ENCODE results near the gene TAOK3. TPM values are rescaled to one million over a fixed set of nuclear protein-coding genes. Genes with fewer than 3 reads are reported as not detected.
A peak's percentile ranks its signal among the peaks of the same experiment; 100 is the strongest.

The TAOK3 gene
- total and polyA plus RNA-seq, 2 of the 4 experiments (the other 2 are of a cell fraction), result 26.3 to 54.5 TPM

DNA sequence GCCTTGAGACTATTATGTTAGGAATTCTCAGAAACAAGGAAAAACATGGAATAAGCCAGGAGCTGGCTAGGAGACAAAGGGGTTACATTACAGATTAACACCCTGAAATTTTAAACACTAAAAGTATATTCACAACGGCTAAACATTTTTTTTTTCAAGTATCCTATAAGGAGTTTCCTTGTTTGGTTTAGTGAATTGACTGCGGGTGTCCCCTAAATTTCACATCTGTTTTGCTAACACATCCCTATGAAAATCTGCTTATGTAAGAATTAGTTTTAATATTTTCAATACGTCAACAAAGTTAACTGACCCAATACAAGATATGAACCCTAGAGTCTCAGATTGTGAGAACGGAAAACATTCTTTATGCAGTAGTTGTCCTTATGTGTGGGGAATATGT lies 19.0 kb downstream of the TAOK3 start:
- dilution Hi-C loops (cut with HindIII; ENCODE audit: low sequenced_read_pairs, unreplicated experiment), result no loop called here
- no peaks in the 10 kb centered on the region for H3K9me1 ChIP-seq (ENCODE audit: insufficient read depth, low read length)
- H3K4me1 ChIP-seq (ENCODE audit: control insufficient read depth, insufficient read depth, low read length), result peaks cover 6% of the 10 kb centered on the region
- CTCF ChIA-PET, result interaction anchor here (2.5 kb wide), 1 partner anchor 23 kb away, joined by 10 read pairs; the partner anchor contains the start of gene SUDS3
- DNase-seq, result no peak
- intact Hi-C loops (cut with micrococcal nuclease), result no loop called here
- H3K18ac ChIP-seq (ENCODE audit: low read depth, low read length), result no peak overlapping the region
- 0 out of 2 replicates have a peak overlapping the region, but pooled peaks have one; percentile 16 for H2AK5ac ChIP-seq (ENCODE audit: low read depth, low read length)
- no peak overlapping the region for H4K8ac ChIP-seq (ENCODE audit: low read depth in 2 of 2, low read length in 2 of 2)
- H2AFZ ChIP-seq (replicated peaks; ENCODE audit: low read length, poor library complexity), result no peak overlapping the region
- H2AK9ac ChIP-seq (replicated peaks; ENCODE audit: low read depth, low read length, poor library complexity), result no peak overlapping the region
- H4K20me1 ChIP-seq (ENCODE audit: insufficient read depth, low read length), result peaks cover 4% of the 10 kb centered on the region; the same call in 1 of the 2 replicates
- no peak for ATAC-seq (ENCODE audit: low read depth)
- TF ChIP-seq RAD21 (IDR thresholded peaks at IDR 0.05; ENCODE audit: low read length) (no peak), ELK1 (IDR thresholded peaks at IDR 0.05; ENCODE audit: borderline replicate concordance, low read depth, low read length) (no peak), CHD1 (IDR thresholded peaks at IDR 0.05; ENCODE audit: low read depth, low read length) (no peak), MAFK (IDR thresholded peaks at IDR 0.05; ENCODE audit: low read depth, low read length) (no peak), MAZ (IDR thresholded peaks at IDR 0.05; ENCODE audit: borderline replicate concordance, low read depth, low read length) (no peak), SMC3 (IDR thresholded peaks at IDR 0.05; ENCODE audit: low read depth, low read length) (no peak), MXI1 (IDR thresholded peaks at IDR 0.05; ENCODE audit: borderline replicate concordance, low read depth, low read length) (no peak), RCOR1 (IDR thresholded peaks at IDR 0.05; ENCODE audit: insufficient replicate concordance, low read length) (no peak), CEBPB (IDR thresholded peaks at IDR 0.05; ENCODE audit: low read depth, low read length) (no peak), FOS (IDR thresholded peaks at IDR 0.05; ENCODE audit: low read depth, low read length) (no peak), RFX5 (IDR thresholded peaks at IDR 0.05; ENCODE audit: low read depth, low read length) (no peak), BHLHE40 (IDR thresholded peaks at IDR 0.05; ENCODE audit: low read depth, low read length) (no peak), NFE2L2 (IDR thresholded peaks at IDR 0.05; ENCODE audit: low read depth, low read length) (no peak), POLR2A (IDR thresholded peaks at IDR 0.05; ENCODE audit: low read depth, low read length) (no peak)
- TF ChIP-seq, protein P1, sequence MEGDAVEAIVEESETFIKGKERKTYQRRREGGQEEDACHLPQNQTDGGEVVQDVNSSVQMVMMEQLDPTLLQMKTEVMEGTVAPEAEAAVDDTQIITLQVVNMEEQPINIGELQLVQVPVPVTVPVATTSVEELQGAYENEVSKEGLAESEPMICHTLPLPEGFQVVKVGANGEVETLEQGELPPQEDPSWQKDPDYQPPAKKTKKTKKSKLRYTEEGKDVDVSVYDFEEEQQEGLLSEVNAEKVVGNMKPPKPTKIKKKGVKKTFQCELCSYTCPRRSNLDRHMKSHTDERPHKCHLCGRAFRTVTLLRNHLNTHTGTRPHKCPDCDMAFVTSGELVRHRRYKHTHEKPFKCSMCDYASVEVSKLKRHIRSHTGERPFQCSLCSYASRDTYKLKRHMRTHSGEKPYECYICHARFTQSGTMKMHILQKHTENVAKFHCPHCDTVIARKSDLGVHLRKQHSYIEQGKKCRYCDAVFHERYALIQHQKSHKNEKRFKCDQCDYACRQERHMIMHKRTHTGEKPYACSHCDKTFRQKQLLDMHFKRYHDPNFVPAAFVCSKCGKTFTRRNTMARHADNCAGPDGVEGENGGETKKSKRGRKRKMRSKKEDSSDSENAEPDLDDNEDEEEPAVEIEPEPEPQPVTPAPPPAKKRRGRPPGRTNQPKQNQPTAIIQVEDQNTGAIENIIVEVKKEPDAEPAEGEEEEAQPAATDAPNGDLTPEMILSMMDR (conservative IDR thresholded peaks at IDR 0.05; ENCODE audit: low read depth, low read length), result no peak
- TF ChIP-seq, protein P2, sequence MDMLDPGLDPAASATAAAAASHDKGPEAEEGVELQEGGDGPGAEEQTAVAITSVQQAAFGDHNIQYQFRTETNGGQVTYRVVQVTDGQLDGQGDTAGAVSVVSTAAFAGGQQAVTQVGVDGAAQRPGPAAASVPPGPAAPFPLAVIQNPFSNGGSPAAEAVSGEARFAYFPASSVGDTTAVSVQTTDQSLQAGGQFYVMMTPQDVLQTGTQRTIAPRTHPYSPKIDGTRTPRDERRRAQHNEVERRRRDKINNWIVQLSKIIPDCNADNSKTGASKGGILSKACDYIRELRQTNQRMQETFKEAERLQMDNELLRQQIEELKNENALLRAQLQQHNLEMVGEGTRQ (IDR thresholded peaks at IDR 0.05; ENCODE audit: low read depth, low read length), result no peak
- H3K9me3 ChIP-seq (ENCODE audit: control insufficient read depth, insufficient read depth, low read length), result no peaks in the 10 kb centered on the region
- H2BK15ac ChIP-seq (ENCODE audit: low read depth, low read length), result no peak overlapping the region
- H2BK120ac ChIP-seq (ENCODE audit: low read depth, low read length), result no peak overlapping the region
- H4K91ac ChIP-seq (ENCODE audit: insufficient read depth, low read depth, low read length), result no peak overlapping the region
- no peaks in the 10 kb centered on the region for H3K27me3 ChIP-seq (ENCODE audit: control insufficient read depth, insufficient read depth, low read length)
- no TSS peak for BruUV-seq (replicated peaks)
- no peak overlapping the region for H3K4me2 ChIP-seq (ENCODE audit: low read depth, low read length)
- H3K79me1 ChIP-seq (ENCODE audit: low read depth in 1 of 2, low read length in 2 of 2), result peaks cover 24 to 53% of the 10 kb centered on the region in 2 experiments
- no peaks in the 10 kb centered on the region for H3K36me3 ChIP-seq (ENCODE audit: control insufficient read depth, insufficient read depth, low read length)
- H3K27ac ChIP-seq (ENCODE audit: insufficient read depth, low read length), result peak overlapping the region; percentile 17; the same call in 1 of the 2 replicates
- H2BK20ac ChIP-seq (ENCODE audit: low read depth, low read length), result no peak overlapping the region
- H4K5ac ChIP-seq (ENCODE audit: low read depth, low read length), result peak overlapping the region; percentile 35; the same call in 1 of the 2 replicates
- H2BK5ac ChIP-seq (ENCODE audit: low read depth, low read length, poor library complexity, severe bottlenecking), result no peak overlapping the region
- no peak overlapping the region for H3K14ac ChIP-seq (replicated peaks; ENCODE audit: low read depth, low read length)
- POLR2A ChIA-PET (ENCODE audit: unreplicated experiment), result no interaction called here
- H3K4ac ChIP-seq (ENCODE audit: low read depth, low read length), result no peak overlapping the region
- H3K9ac ChIP-seq (ENCODE audit: low read depth, low read length), result no peak overlapping the region
- no CpG with 5 or more reads among the region's 4 CpGs for WGBS, 2 experiments (ENCODE audit: extremely low coverage in 2 of 2, insufficient read length in 1 of 2)
- no peak overlapping the region for H3K23ac ChIP-seq (ENCODE audit: low read depth, low read length)
- in situ Hi-C loops (cut with MboI; ENCODE audit: low sequenced_read_pairs), result loop anchor here (25.0 kb wide), 1 partner anchor 1759 kb away; the partner anchor contains the start of gene RAB35
- no peak overlapping the region for H3K56ac ChIP-seq (ENCODE audit: extremely low read depth, insufficient read depth, low read length)
- no peak overlapping the region for H3K4me3 ChIP-seq (ENCODE audit: insufficient read depth, low read depth, low read length)
